HuH-7.5 (cell line): Measurements from ENCODE around the gene NDUFS1.
"Not testable (repeated sequence)": the region's sequence is repeated elsewhere in the genome, so short reads cannot be mapped to it uniquely, and the experiment has no call there.

ENCODE experiments used
- DNase-seq: peaks from one replicate; pipeline ENCODE4 v3.0.0; 2011; ENCODE audit warnings: low spot score

NDUFS1 gene

GRCh38 chr2:206162401-206162800, 3.2 kb upstream of the NDUFS1 start:
- DNase-seq, result not testable (repeated sequence)

GRCh38 chr2:206160807-206161179, 1.5 kb upstream of the NDUFS1 start:
- DNase-seq, result no peak

GRCh38 chr2:206160125-206160806, 1.0 kb upstream of the NDUFS1 start:
- DNase-seq, result peak; percentile 44

GRCh38 chr2:206158563-206159345, 490 bp downstream of the NDUFS1 start:
- DNase-seq, result no peak

GRCh38 chr2:206157014-206157413, 2.2 kb downstream of the NDUFS1 start:
- not testable (repeated sequence) for DNase-seq

GRCh38 chr2:206154197-206154596, 5.0 kb downstream of the NDUFS1 start:
- DNase-seq, result no peak

GRCh38 chr2:206150631-206151030, 8.6 kb downstream of the NDUFS1 start:
- DNase-seq, result no peak

GRCh38 chr2:206150168-206150567, 9.1 kb downstream of the NDUFS1 start:
- no peak for DNase-seq

GRCh38 chr2:206149330-206149729, 9.9 kb downstream of the NDUFS1 start:
- no peak for DNase-seq

GRCh38 chr2:206145665-206146064, 13.6 kb downstream of the NDUFS1 start:
- no peak for DNase-seq

- DNase-seq, result no peak
These were observed 14.9 kb downstream of the NDUFS1 start for GRCh38 chr2:206144383-206144782.

GRCh38 chr2:206143451-206143850, 15.8 kb downstream of the NDUFS1 start:
- DNase-seq, result no peak

- no peak for DNase-seq
These were observed 31.6 kb downstream of the NDUFS1 start for GRCh38 chr2:206127656-206128055.

- no peak for DNase-seq
These were observed 33.3 kb downstream of the NDUFS1 start for GRCh38 chr2:206125901-206126300.

GRCh38 chr2:206122569-206122968, 36.7 kb downstream of the NDUFS1 start:
- DNase-seq, result not testable (repeated sequence)

GRCh38 chr2:206116278-206116677, 43.0 kb downstream of the NDUFS1 start:
- DNase-seq, result no peak

- no peak for DNase-seq
These were observed 44.1 kb downstream of the NDUFS1 start for GRCh38 chr2:206115026-206115578.

- DNase-seq, result no peak
These were observed 46.2 kb downstream of the NDUFS1 start for GRCh38 chr2:206112846-206113547.

- no peak for DNase-seq
These were observed 47.1 kb downstream of the NDUFS1 start for GRCh38 chr2:206112108-206112507.

- DNase-seq, result no peak
These were observed 50.5 kb downstream of the NDUFS1 start for GRCh38 chr2:206108713-206109112.

- no peak for DNase-seq
These were observed 53.7 kb downstream of the NDUFS1 start for GRCh38 chr2:206105541-206105940.

GRCh38 chr2:206105038-206105437, 54.2 kb downstream of the NDUFS1 start:
- no peak for DNase-seq

- DNase-seq, result not testable (repeated sequence)
These were observed 60.4 kb downstream of the NDUFS1 start for GRCh38 chr2:206098872-206099271.
